H9 (cell line): Measurements from ENCODE around the gene PI4K2A. TPM values are rescaled to one million over a fixed set of nuclear protein-coding genes. Genes with fewer than 3 reads are reported as not detected.

Experiments used
- DNase-seq: peaks from one replicate; pipeline ENCODE4 v3.0.0-alpha.2; 2017
- H2AFZ ChIP-seq: one replicate; pipeline ENCODE4 v1.6.1; 2013; ENCODE audit warnings: mild to moderate bottlenecking, low read length, control low read depth, moderate library complexity
- H2AK5ac ChIP-seq: 2 replicates; pipeline ENCODE4 v1.6.1; 2013; ENCODE audit warnings: low read length, control low read depth, mixed read lengths; ENCODE audit not compliant: insufficient read length
- H2BK120ac ChIP-seq: one replicate; pipeline ENCODE4 v1.6.1; 2013; ENCODE audit warnings: low read depth, mild to moderate bottlenecking, low read length, control low read depth, inconsistent platforms; ENCODE audit not compliant: poor library complexity, severe bottlenecking
- H2BK12ac ChIP-seq: 2 replicates; pipeline ENCODE4 v1.6.1; 2013; ENCODE audit warnings: low read length, control low read depth, mixed read lengths, low read depth; ENCODE audit not compliant: insufficient read length
- H2BK15ac ChIP-seq: 2 replicates; pipeline ENCODE4 v1.6.1; 2013; ENCODE audit warnings: low read depth, low read length, control low read depth
- H2BK20ac ChIP-seq: one replicate; pipeline ENCODE4 v1.6.1; 2013; ENCODE audit warnings: low read depth, mild to moderate bottlenecking, low read length, control low read depth, inconsistent platforms; ENCODE audit not compliant: poor library complexity, severe bottlenecking
- H2BK5ac ChIP-seq: 2 replicates; pipeline ENCODE4 v1.6.1; 2013; ENCODE audit warnings: low read length, control low read depth, mixed read lengths; ENCODE audit not compliant: insufficient read length
- H3K14ac ChIP-seq: 2 replicates; pipeline ENCODE4 v1.6.1; 2013; ENCODE audit warnings: low read length, control low read depth; ENCODE audit not compliant: insufficient read depth
- H3K18ac ChIP-seq: 2 replicates; pipeline ENCODE4 v1.6.1; 2013; ENCODE audit warnings: low read depth, mild to moderate bottlenecking, mixed read lengths, low read length, control low read depth; ENCODE audit not compliant: insufficient read length
- H3K23ac ChIP-seq: 2 replicates; pipeline ENCODE4 v1.6.1; 2013; ENCODE audit warnings: low read length, control low read depth, mixed read lengths, low read depth; ENCODE audit not compliant: insufficient read length
- H3K23me2 ChIP-seq: 2 replicates; pipeline ENCODE4 v1.6.1; 2013; ENCODE audit warnings: low read depth, mild to moderate bottlenecking, mixed read lengths, low read length, control low read depth; ENCODE audit not compliant: insufficient read length, poor library complexity, severe bottlenecking
- H3K27ac ChIP-seq: 2 replicates; pipeline ENCODE4 v1.5.1; 2013; ENCODE audit warnings: low read length, control low read depth, mixed read lengths, low read depth; ENCODE audit not compliant: insufficient read length
- H3K27me3 ChIP-seq: 2 replicates; pipeline ENCODE4 v1.6.1; 2013; ENCODE audit warnings: low read length, control low read depth, inconsistent platforms; ENCODE audit not compliant: insufficient read depth
- H3K4ac ChIP-seq: 2 replicates; pipeline ENCODE4 v1.6.1; 2013; ENCODE audit warnings: low read depth, mild to moderate bottlenecking, control low read depth, inconsistent platforms, low read length, moderate library complexity
- H3K4me1 ChIP-seq: 2 replicates; pipeline ENCODE4 v1.6.1; 2013; ENCODE audit warnings: low read length, control low read depth, inconsistent platforms; ENCODE audit not compliant: insufficient read depth
- H3K4me2 ChIP-seq: 2 replicates; pipeline ENCODE4 v1.6.1; 2013; ENCODE audit warnings: low read length, control low read depth, mixed read lengths; ENCODE audit not compliant: insufficient read length, insufficient read depth
- H3K56ac ChIP-seq: 2 replicates; pipeline ENCODE4 v1.6.1; 2013; ENCODE audit warnings: low read depth, mild to moderate bottlenecking, mixed read lengths, low read length, control low read depth; ENCODE audit not compliant: insufficient read length
- H3K79me1 ChIP-seq: 2 replicates; pipeline ENCODE4 v1.6.1; 2013; ENCODE audit warnings: low read depth, mild to moderate bottlenecking, moderate library complexity, low read length, control low read depth, inconsistent platforms; ENCODE audit not compliant: insufficient read depth, poor library complexity, severe bottlenecking
- H3K79me2 ChIP-seq: 2 replicates; pipeline ENCODE4 v1.6.1; 2013; ENCODE audit warnings: low read length, control low read depth, inconsistent platforms; ENCODE audit not compliant: insufficient read depth
- H3K9ac ChIP-seq: 2 replicates; pipeline ENCODE4 v1.6.1; 2013; ENCODE audit warnings: low read length, control low read depth, mixed read lengths; ENCODE audit not compliant: insufficient read length; ENCODE audit errors: extremely low read depth
- H3K9me3 ChIP-seq: one replicate; pipeline ENCODE4 v1.6.1; 2013; ENCODE audit warnings: low read depth, low read length, inconsistent platforms; ENCODE audit not compliant: control insufficient read depth
- H3T11ph ChIP-seq: one replicate; pipeline ENCODE4 v1.6.1; 2013; ENCODE audit warnings: mild to moderate bottlenecking, low read length, control low read depth, inconsistent platforms
- H4K20me1 ChIP-seq: one replicate; pipeline ENCODE4 v1.6.1; 2013; ENCODE audit not compliant: control insufficient read depth, insufficient read length, insufficient read depth
- H4K5ac ChIP-seq: 2 replicates; pipeline ENCODE4 v1.6.1; 2013; ENCODE audit warnings: low read depth, mild to moderate bottlenecking, mixed read lengths, low read length, control low read depth; ENCODE audit not compliant: insufficient read length
- H4K8ac ChIP-seq: replicated peaks from 2 replicates; pipeline ENCODE4 v1.6.1; 2013; ENCODE audit warnings: low read length, control low read depth, mixed read lengths, low read depth; ENCODE audit not compliant: insufficient read length
- H4K91ac ChIP-seq: 2 replicates; pipeline ENCODE4 v1.6.1; 2013; ENCODE audit warnings: low read depth, mild to moderate bottlenecking, moderate library complexity, mixed read lengths, low read length, control low read depth; ENCODE audit not compliant: insufficient read length
- H3K27ac Mint-ChIP-seq, 3 experiments: 2 replicates in 2 of 3; 3 replicates in 1 of 3; pipeline ENCODE4 v1.8.0; 2020 to 2021; ENCODE audit warnings: mixed read lengths in 3 of 3, mild to moderate bottlenecking in 1 of 3, moderate library complexity in 1 of 3
- H3K27me3 Mint-ChIP-seq: 2 replicates; pipeline ENCODE4 v1.8.0; 2021; ENCODE audit warnings: low read depth, mild to moderate bottlenecking, moderate library complexity, mixed read lengths
- H3K36me3 Mint-ChIP-seq, 3 experiments: 2 replicates in 2 of 3; 3 replicates in 1 of 3; pipeline ENCODE4 v1.8.0; 2020 to 2021; ENCODE audit warnings: low read depth in 3 of 3, mixed read lengths in 3 of 3; ENCODE audit not compliant: insufficient read depth in 1 of 3
- H3K4me1 Mint-ChIP-seq, 2 experiments: 2 replicates each; pipeline ENCODE4 v1.8.0; 2020; ENCODE audit warnings: mixed read lengths in 2 of 2
- H3K4me3 Mint-ChIP-seq, 2 experiments: 2 replicates in 1 of 2; 3 replicates in 1 of 2; pipeline ENCODE4 v1.8.0; 2020 to 2021; ENCODE audit warnings: mild to moderate bottlenecking in 2 of 2, mixed read lengths in 2 of 2, moderate library complexity in 1 of 2
- H3K9me3 Mint-ChIP-seq, 2 experiments: 2 replicates in 1 of 2; 3 replicates in 1 of 2; pipeline ENCODE4 v1.8.0; 2020; ENCODE audit warnings: mild to moderate bottlenecking in 2 of 2, mixed read lengths in 2 of 2, moderate library complexity in 1 of 2
- WGBS: extraction: QIAGEN DNeasy Blood & Tissue Kit; methylation state at CpG from one replicate; pipeline ENCODE4 v1.1.7; 2013; ENCODE audit warnings: missing lambda C conversion rate, low lambda C conversion rate, mixed read lengths; ENCODE audit not compliant: insufficient read length; ENCODE audit errors: extremely low coverage; 5-methylcytosine and 5-hydroxymethylcytosine counted together
- total RNA-seq: library from RNA; stranded (reverse); gene quantifications from 2 replicates; pipeline ENCODE4 v1.2.1, GENCODE V29; 2021
- TF ChIP-seq, protein P1 (sequence below): fragments of 200-600 bp; sonication (generic); conservative IDR thresholded peaks from 3 replicates; pipeline ENCODE4 v1.8.0; 2021; ENCODE audit warnings: antibody characterized with exemption, mild to moderate bottlenecking

PI4K2A gene
- total RNA-seq, 1 experiment from 2014 or later: 30.9 TPM

DNA sequence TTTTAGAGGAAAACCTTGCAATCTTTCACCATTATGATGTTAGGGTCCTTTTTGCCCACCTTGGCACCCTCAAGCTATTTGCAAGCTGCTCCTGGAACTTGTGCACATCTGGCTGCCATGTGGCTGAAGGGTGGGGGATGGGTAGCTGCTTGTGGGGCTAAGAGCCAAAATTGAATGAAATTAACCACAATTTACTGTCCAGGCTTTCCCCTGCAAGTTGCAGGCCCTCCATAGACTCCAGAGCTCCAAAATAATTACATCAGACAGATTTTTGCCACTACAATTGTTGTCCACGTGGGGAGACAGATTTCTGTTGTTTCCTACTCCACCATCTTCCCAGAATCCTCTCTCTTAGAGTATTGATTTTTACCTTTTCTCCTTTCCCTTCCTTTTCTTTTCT is 19.1 kb downstream of the PI4K2A start:
- no peak overlapping the region for H3K4ac ChIP-seq
- no peak overlapping the region for H2AK5ac ChIP-seq
- H4K91ac ChIP-seq: no peak overlapping the region
- H3K27ac ChIP-seq: no peak overlapping the region
- no peaks in the 10 kb centered on the region for H3K27me3 ChIP-seq
- H4K8ac ChIP-seq: no peak overlapping the region
- H4K20me1 ChIP-seq: no peaks in the 10 kb centered on the region
- no peak overlapping the region for H3K9ac ChIP-seq
- H2AFZ ChIP-seq: no peak overlapping the region
- no peaks in the 10 kb centered on the region for H3K23me2 ChIP-seq
- Mint-ChIP-seq H3K4me1 (no peaks in the 10 kb centered on the region), H3K27me3 (no peaks in the 10 kb centered on the region), H3K36me3 (peaks cover 26 to 84% (median 80%) of the 10 kb centered on the region in 3 experiments), H3K27ac (peak overlapping the region in 1 of 3 experiments; percentile 24; a peak in 1 of 7 replicates), H3K4me3 (no peak overlapping the region), H3K9me3 (no peaks in the 10 kb centered on the region)
- H3K56ac ChIP-seq: no peak overlapping the region
- no peak overlapping the region for H2BK120ac ChIP-seq
- no peak overlapping the region for H3K18ac ChIP-seq
- H2BK12ac ChIP-seq: no peak overlapping the region
- no CpG with 5 or more reads among the region's 1 CpG for WGBS
- 0 out of 2 replicates have a peak, but pooled peaks cover 1% of the 10 kb centered on the region for H3K79me2 ChIP-seq
- no peaks in the 10 kb centered on the region for H3K4me1 ChIP-seq
- H4K5ac ChIP-seq: no peak overlapping the region
- no peak overlapping the region for H2BK5ac ChIP-seq
- no peak for DNase-seq
- H2BK20ac ChIP-seq: no peak overlapping the region
- H3K9me3 ChIP-seq: no peaks in the 10 kb centered on the region
- TF ChIP-seq, protein P1, sequence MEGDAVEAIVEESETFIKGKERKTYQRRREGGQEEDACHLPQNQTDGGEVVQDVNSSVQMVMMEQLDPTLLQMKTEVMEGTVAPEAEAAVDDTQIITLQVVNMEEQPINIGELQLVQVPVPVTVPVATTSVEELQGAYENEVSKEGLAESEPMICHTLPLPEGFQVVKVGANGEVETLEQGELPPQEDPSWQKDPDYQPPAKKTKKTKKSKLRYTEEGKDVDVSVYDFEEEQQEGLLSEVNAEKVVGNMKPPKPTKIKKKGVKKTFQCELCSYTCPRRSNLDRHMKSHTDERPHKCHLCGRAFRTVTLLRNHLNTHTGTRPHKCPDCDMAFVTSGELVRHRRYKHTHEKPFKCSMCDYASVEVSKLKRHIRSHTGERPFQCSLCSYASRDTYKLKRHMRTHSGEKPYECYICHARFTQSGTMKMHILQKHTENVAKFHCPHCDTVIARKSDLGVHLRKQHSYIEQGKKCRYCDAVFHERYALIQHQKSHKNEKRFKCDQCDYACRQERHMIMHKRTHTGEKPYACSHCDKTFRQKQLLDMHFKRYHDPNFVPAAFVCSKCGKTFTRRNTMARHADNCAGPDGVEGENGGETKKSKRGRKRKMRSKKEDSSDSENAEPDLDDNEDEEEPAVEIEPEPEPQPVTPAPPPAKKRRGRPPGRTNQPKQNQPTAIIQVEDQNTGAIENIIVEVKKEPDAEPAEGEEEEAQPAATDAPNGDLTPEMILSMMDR: no peak
- H3K4me2 ChIP-seq: no peak overlapping the region
- H3K79me1 ChIP-seq: no peaks in the 10 kb centered on the region
- no peak overlapping the region for H3T11ph ChIP-seq
- no peak overlapping the region for H3K14ac ChIP-seq
- no peak overlapping the region for H3K23ac ChIP-seq
- H2BK15ac ChIP-seq: peak overlapping the region; percentile 97; the same call in 1 of the 2 replicates
